ENCODE measurements around the gene NDUFV3.

GRCh38 chr21:42861311-42861847, 31.7 kb upstream of the NDUFV3 start:
- no peak for TF ChIP-seq POLR2A (IDR thresholded peaks at IDR 0.05)
- no peak for TF ChIP-seq CTCF (IDR thresholded peaks at IDR 0.05 in 8 of 11, conservative IDR thresholded peaks at IDR 0.05 in 3 of 11)
- TF ChIP-seq POLR2AphosphoS5 (IDR thresholded peaks at IDR 0.05) = no peak

All from spleen (tissue), 7 donors.